Natural killer cell (primary cell): ENCODE data around the gene SELENOO. TPM values are rescaled to one million over a fixed set of nuclear protein-coding genes. Genes with fewer than 3 reads are reported as not detected.

Source experiments
- ATAC-seq, 3 donors: fragments of 150-1000 bp in 2 of 3; fragments of 200-7000 bp in 1 of 3; cut with Tn5 transposase; 1 replicate in 1 of 3; 2 replicates in 2 of 3; pipeline ENCODE4 v1.10.0; 2021; ENCODE audit warnings: mild to moderate bottlenecking in 2 of 3, moderate library complexity in 2 of 3
- DNase-seq, 2 donors: peaks; one replicate each; pipeline versions ENCODE4 v3.0.0 to v3.0.0-alpha.2; 2013 to 2021; ENCODE audit warnings: mixed read lengths in 1 of 2
- H3K27ac ChIP-seq: one replicate; pipeline ENCODE4 v1.5.1; 2013; ENCODE audit warnings: mild to moderate bottlenecking, low read length
- H3K27me3 ChIP-seq: one replicate; pipeline ENCODE4 v1.6.1; 2013; ENCODE audit warnings: low read length; ENCODE audit not compliant: control insufficient read depth, insufficient read depth
- H3K36me3 ChIP-seq: one replicate; pipeline ENCODE4 v1.6.1; 2013; ENCODE audit warnings: low read length; ENCODE audit not compliant: control insufficient read depth, insufficient read depth
- H3K4me1 ChIP-seq: one replicate; pipeline ENCODE4 v1.6.1; 2013; ENCODE audit warnings: low read length; ENCODE audit not compliant: control insufficient read depth, insufficient read depth
- H3K4me3 ChIP-seq: one replicate; pipeline ENCODE4 v1.5.1; 2013; ENCODE audit warnings: low read length
- H3K9me3 ChIP-seq: one replicate; pipeline ENCODE4 v1.6.1; 2013; ENCODE audit warnings: low read length; ENCODE audit not compliant: control insufficient read depth, insufficient read depth
- H3K27ac Mint-ChIP-seq, 2 donors: one replicate each; pipeline ENCODE4 v1.8.0; 2022; ENCODE audit warnings: mild to moderate bottlenecking in 2 of 2, mixed read lengths in 2 of 2, moderate library complexity in 1 of 2
- H3K27me3 Mint-ChIP-seq, 2 donors: one replicate each; pipeline ENCODE4 v1.8.0; 2022; ENCODE audit warnings: low read depth in 2 of 2, mixed read lengths in 2 of 2
- H3K36me3 Mint-ChIP-seq: one replicate; pipeline ENCODE4 v1.8.0; 2022; ENCODE audit warnings: mixed read lengths
- H3K4me1 Mint-ChIP-seq, 2 donors: one replicate each; pipeline ENCODE4 v1.8.0; 2022; ENCODE audit warnings: mixed read lengths in 2 of 2
- H3K4me3 Mint-ChIP-seq: one replicate; pipeline ENCODE4 v1.8.0; 2022; ENCODE audit warnings: mild to moderate bottlenecking, moderate library complexity, mixed read lengths
- H3K9me3 Mint-ChIP-seq, 2 donors: one replicate each; pipeline ENCODE4 v1.8.0; 2022; ENCODE audit warnings: mixed read lengths in 2 of 2
- CTCF ChIP-seq: fragments of 200-600 bp; IDR thresholded peaks from one replicate; pipeline ENCODE4 v1.8.0; 2022; ENCODE audit warnings: antibody characterized with exemption
- WGBS: methylation state at CpG from one replicate; pipeline ENCODE4 v1.1.7; 2013; ENCODE audit warnings: missing lambda C conversion rate; ENCODE audit not compliant: insufficient coverage; 5-methylcytosine and 5-hydroxymethylcytosine counted together
- intact Hi-C: fragments of 100-400 bp; cut with micrococcal nuclease; formaldehyde crosslinking; loops from one replicate; pipeline ENCODE4 v1.14.2; 2022
- total RNA-seq, 4 donors: library from RNA; stranded (reverse); fragments of 120-200 nt in 1 of 4; gene quantifications; one replicate each; pipeline versions ENCODE4 v1.2.3 to v1.2.4, GENCODE V29; 2013 to 2022

Gene SELENOO
- total RNA-seq, 3 donors from 2014 or later (not counting 1 experiment from before 2014, with no cell fraction given) = 37.3 to 45.2 (median 37.6) TPM

GRCh38 chr22:50193621-50194020 is 7.2 kb upstream of the SELENOO start:
- DNase-seq (no peak), ATAC-seq (no peak)
- H3K36me3 Mint-ChIP-seq = no peaks in the 10 kb centered on the region
- H3K4me3 Mint-ChIP-seq = no peak overlapping the region
- Histone ChIP-seq H3K27me3 (no peaks in the 10 kb centered on the region), H3K4me3 (no peak overlapping the region), H3K27ac (no peak overlapping the region), H3K4me1 (peaks cover 60% of the 10 kb centered on the region), H3K9me3 (no peaks in the 10 kb centered on the region), H3K36me3 (peaks cover 36% of the 10 kb centered on the region)
- H3K27ac Mint-ChIP-seq = peak overlapping the region in 1 of 2 donors; percentile 94
- peaks cover 29 to 38% of the 10 kb centered on the region in 2 donors for H3K4me1 Mint-ChIP-seq
- no peaks in the 10 kb centered on the region for H3K27me3 Mint-ChIP-seq
- intact Hi-C loops = loop anchor here (5.0 kb wide), 1 partner anchor 46 kb away; no protein-coding TSS in a partner anchor
- no peak for TF ChIP-seq CTCF
- no peaks in the 10 kb centered on the region for H3K9me3 Mint-ChIP-seq
- WGBS = 87% methylated on average over 7 of the region's 8 CpGs

GRCh38 chr22:50194037-50194805 is 6.6 kb upstream of the SELENOO start:
- no peaks in the 10 kb centered on the region for H3K9me3 ChIP-seq
- Mint-ChIP-seq H3K9me3 (no peaks in the 10 kb centered on the region), H3K36me3 (no peaks in the 10 kb centered on the region), H3K4me1 (peaks cover 28 to 37% of the 10 kb centered on the region in 2 donors), H3K27ac (no peak overlapping the region), H3K27me3 (no peaks in the 10 kb centered on the region), H3K4me3 (no peak overlapping the region)
- no peak for DNase-seq
- 91% methylated on average over 44 of the region's 44 CpGs for WGBS
- no peak overlapping the region for H3K4me3 ChIP-seq
- no peak overlapping the region for H3K27ac ChIP-seq
- H3K4me1 ChIP-seq = peaks cover 55% of the 10 kb centered on the region
- no peaks in the 10 kb centered on the region for H3K27me3 ChIP-seq
- peaks cover 39% of the 10 kb centered on the region for H3K36me3 ChIP-seq
- intact Hi-C loops = loop anchor here (5.0 kb wide), 1 partner anchor 47 kb away; no protein-coding TSS in a partner anchor
- TF ChIP-seq CTCF = no peak
- no peak for ATAC-seq

DNA sequence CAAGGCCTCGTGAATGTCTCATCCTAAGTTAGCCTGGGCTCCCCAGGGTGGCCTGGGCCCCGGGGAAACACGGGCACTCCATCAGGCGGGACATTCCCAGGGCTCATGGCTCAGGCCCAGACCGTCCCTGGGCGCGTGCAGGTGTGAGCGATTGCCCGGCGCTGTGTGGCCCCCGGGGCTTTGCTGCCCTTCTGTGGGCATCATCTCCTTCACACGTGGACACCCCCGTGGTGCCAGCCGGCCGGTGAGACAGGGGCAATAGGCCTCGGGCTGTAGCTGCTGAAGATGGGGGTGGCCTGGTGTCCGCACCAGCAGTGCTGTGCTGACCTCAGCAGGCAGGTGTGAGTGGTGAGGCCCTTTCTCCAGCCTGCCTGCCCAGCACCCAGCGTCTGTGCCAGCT is 4.6 kb upstream of the SELENOO start:
- TF ChIP-seq CTCF = no peak
- DNase-seq = no peak
- Mint-ChIP-seq H3K4me3 (no peak overlapping the region), H3K9me3 (no peaks in the 10 kb centered on the region), H3K36me3 (no peaks in the 10 kb centered on the region), H3K27me3 (no peaks in the 10 kb centered on the region), H3K27ac (no peak overlapping the region), H3K4me1 (peaks cover 16 to 25% of the 10 kb centered on the region in 2 donors)
- intact Hi-C loops = no loop called here
- H3K4me1 ChIP-seq = peaks cover 45% of the 10 kb centered on the region
- no peak overlapping the region for H3K4me3 ChIP-seq
- no peak overlapping the region for H3K27ac ChIP-seq
- no peak for ATAC-seq
- peaks cover 40% of the 10 kb centered on the region for H3K36me3 ChIP-seq
- WGBS = 97% methylated on average over 18 of the region's 18 CpGs
- no peaks in the 10 kb centered on the region for H3K27me3 ChIP-seq
- no peaks in the 10 kb centered on the region for H3K9me3 ChIP-seq
